T-helper 1 cell treated with Interleukin-12 subunit alpha and Interleukin-12 subunit beta and Interleukin-4 antibody, amounts not matched to agents 30 μg/mL and 1 μg/mL, for 36 hours (primary cell): ENCODE data around the gene PRKN.
"Not testable (repeated sequence)": the region's sequence is repeated elsewhere in the genome, so short reads cannot be mapped to it uniquely, and the experiment has no call there.

Experiments used
- H3K27ac Mint-ChIP-seq: one replicate; pipeline ENCODE4 v1.8.0; 2021; ENCODE audit warnings: mild to moderate bottlenecking, mixed read lengths
- H3K27me3 Mint-ChIP-seq: one replicate; pipeline ENCODE4 v1.8.0; 2021; ENCODE audit warnings: low read depth, mixed read lengths
- H3K36me3 Mint-ChIP-seq: one replicate; pipeline ENCODE4 v1.8.0; 2021; ENCODE audit warnings: low read depth, mixed read lengths
- H3K4me1 Mint-ChIP-seq: one replicate; pipeline ENCODE4 v1.8.0; 2021; ENCODE audit warnings: low read depth, mixed read lengths
- H3K4me3 Mint-ChIP-seq: one replicate; pipeline ENCODE4 v1.8.0; 2021; ENCODE audit warnings: mild to moderate bottlenecking, moderate library complexity, mixed read lengths
- H3K9me3 Mint-ChIP-seq: one replicate; pipeline ENCODE4 v1.8.0; 2021; ENCODE audit warnings: mixed read lengths

PRKN gene

GRCh38 chr6:161314541-161315245 lies 1412.9 kb downstream of the PRKN start:
- not testable (repeated sequence) for H3K9me3 Mint-ChIP-seq, H3K27ac Mint-ChIP-seq, H3K4me1 Mint-ChIP-seq, H3K4me3 Mint-ChIP-seq, H3K36me3 Mint-ChIP-seq
- peaks cover 12% of the 10 kb centered on the region for H3K27me3 Mint-ChIP-seq

DNA sequence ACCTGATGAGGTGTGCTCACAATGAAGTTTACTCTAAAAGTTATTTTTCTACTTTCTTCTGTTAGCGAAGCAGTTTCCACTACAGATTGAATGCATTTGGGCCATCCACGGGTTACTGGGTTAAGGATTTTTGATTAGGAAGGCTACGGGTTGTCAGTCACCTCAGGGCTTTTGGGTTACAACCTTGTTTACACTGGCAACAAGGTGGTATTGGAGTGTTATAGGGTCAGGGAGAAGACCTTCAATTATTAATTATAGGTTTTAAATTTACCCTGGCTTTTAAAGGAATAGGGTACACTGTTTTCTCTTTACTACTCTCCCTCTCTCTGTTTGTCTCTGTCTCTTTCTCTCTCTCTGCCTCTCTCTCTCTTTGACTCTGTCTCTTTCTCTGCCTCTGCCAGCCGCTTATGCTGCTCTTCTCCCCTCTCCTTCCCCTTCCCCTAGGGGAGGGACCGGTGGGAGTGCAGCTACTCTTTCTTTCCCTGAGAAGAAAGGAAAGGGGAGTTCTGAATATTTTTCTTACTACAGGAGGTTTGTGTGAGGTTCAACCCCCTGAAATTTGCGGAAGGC lies 1413.5 kb downstream of the PRKN start:
- Mint-ChIP-seq H3K4me3 (no peak overlapping the region), H3K4me1 (peaks cover 5% of the 10 kb centered on the region), H3K9me3 (no peaks in the 10 kb centered on the region), H3K36me3 (no peaks in the 10 kb centered on the region), H3K27ac (no peak overlapping the region), H3K27me3 (peaks cover 7% of the 10 kb centered on the region)

- H3K4me3 Mint-ChIP-seq, H3K36me3 Mint-ChIP-seq, H3K4me1 Mint-ChIP-seq, H3K9me3 Mint-ChIP-seq, H3K27me3 Mint-ChIP-seq, H3K27ac Mint-ChIP-seq: not testable (repeated sequence)
These were observed 1414.1 kb downstream of the PRKN start for GRCh38 chr6:161313475-161313874.

- not testable (repeated sequence) for H3K4me1 Mint-ChIP-seq, H3K4me3 Mint-ChIP-seq, H3K27me3 Mint-ChIP-seq, H3K27ac Mint-ChIP-seq, H3K36me3 Mint-ChIP-seq, H3K9me3 Mint-ChIP-seq
These were observed 1417.8 kb downstream of the PRKN start for GRCh38 chr6:161309774-161310173.

GRCh38 chr6:161308075-161308655 lies 1419.4 kb downstream of the PRKN start:
- no peak overlapping the region for H3K4me3 Mint-ChIP-seq
- no peaks in the 10 kb centered on the region for H3K36me3 Mint-ChIP-seq
- H3K4me1 Mint-ChIP-seq: peaks cover 5% of the 10 kb centered on the region
- H3K9me3 Mint-ChIP-seq: no peaks in the 10 kb centered on the region
- H3K27ac Mint-ChIP-seq: no peak overlapping the region
- peaks cover 9% of the 10 kb centered on the region for H3K27me3 Mint-ChIP-seq

DNA sequence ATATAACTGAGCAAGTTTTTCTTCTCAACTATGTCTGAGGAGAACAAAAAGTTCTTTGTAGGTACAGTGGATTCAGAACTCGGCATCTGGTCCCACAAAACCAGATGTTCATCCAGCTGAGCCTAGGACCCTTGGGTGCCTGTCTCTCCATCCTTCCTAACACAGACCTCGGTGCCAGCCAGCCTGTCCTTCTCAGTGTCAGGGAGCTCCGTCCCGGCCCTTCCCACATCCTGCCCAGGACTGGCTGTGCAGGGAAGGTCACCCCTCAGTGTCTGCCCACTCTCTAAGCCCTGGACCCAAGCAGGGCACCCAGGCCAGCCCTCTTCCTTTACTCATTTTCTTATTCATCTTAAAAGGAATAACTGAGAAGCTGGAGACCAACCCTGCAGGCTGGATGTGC lies 1421.7 kb downstream of the PRKN start:
- Mint-ChIP-seq H3K27me3 (peaks cover 5% of the 10 kb centered on the region), H3K9me3 (no peaks in the 10 kb centered on the region), H3K4me1 (peaks cover 5% of the 10 kb centered on the region), H3K4me3 (no peak overlapping the region), H3K27ac (no peak overlapping the region), H3K36me3 (no peaks in the 10 kb centered on the region)

- Mint-ChIP-seq H3K4me3 (no peak overlapping the region), H3K27ac (no peak overlapping the region), H3K27me3 (peaks cover 7% of the 10 kb centered on the region), H3K4me1 (no peaks in the 10 kb centered on the region), H3K9me3 (no peaks in the 10 kb centered on the region), H3K36me3 (no peaks in the 10 kb centered on the region)
These were observed 1423.8 kb downstream of the PRKN start for GRCh38 chr6:161303628-161304340.

- peaks cover 9% of the 10 kb centered on the region for H3K27me3 Mint-ChIP-seq
- no peak overlapping the region for H3K4me3 Mint-ChIP-seq
These were observed 1424.6 kb downstream of the PRKN start for GRCh38 chr6:161302949-161303348.

DNA sequence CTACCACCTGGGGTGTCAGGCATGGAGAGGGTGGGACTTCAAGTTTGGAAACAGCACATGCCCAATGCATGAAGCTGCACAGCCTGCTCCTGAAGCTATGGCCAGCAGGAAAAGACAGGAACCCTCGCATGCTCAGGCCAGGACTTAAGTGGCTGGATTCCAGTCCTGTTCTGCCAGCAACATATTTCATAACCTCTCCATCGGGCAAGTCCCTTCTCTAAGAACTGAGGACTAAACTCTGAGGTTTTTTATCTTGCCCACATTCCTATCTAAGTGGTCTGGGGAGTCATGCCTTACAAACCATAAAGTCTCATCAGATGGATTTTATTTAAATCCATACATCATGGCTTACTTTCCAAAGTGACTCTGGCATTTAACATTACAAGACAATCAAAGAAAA lies 1426.2 kb downstream of the PRKN start:
- peaks cover 18% of the 10 kb centered on the region for H3K27me3 Mint-ChIP-seq
- no peaks in the 10 kb centered on the region for H3K4me1 Mint-ChIP-seq

More at GRCh38 chr6:161302949-161303348, 1424.6 kb downstream of the PRKN start:
- H3K4me1 Mint-ChIP-seq: no peaks in the 10 kb centered on the region
- no peak overlapping the region for H3K27ac Mint-ChIP-seq
- no peaks in the 10 kb centered on the region for H3K36me3 Mint-ChIP-seq
- H3K9me3 Mint-ChIP-seq: no peaks in the 10 kb centered on the region

GRCh38 chr6:161300823-161301222 lies 1426.7 kb downstream of the PRKN start:
- H3K27ac Mint-ChIP-seq: no peak overlapping the region
- no peaks in the 10 kb centered on the region for H3K4me1 Mint-ChIP-seq
- no peaks in the 10 kb centered on the region for H3K9me3 Mint-ChIP-seq
- peaks cover 23% of the 10 kb centered on the region for H3K27me3 Mint-ChIP-seq
- H3K36me3 Mint-ChIP-seq: no peaks in the 10 kb centered on the region
- no peak overlapping the region for H3K4me3 Mint-ChIP-seq

More for the DNA sequence above, 1426.2 kb downstream of the PRKN start:
- H3K36me3 Mint-ChIP-seq: no peaks in the 10 kb centered on the region
- H3K27ac Mint-ChIP-seq: no peak overlapping the region
- no peak overlapping the region for H3K4me3 Mint-ChIP-seq
- H3K9me3 Mint-ChIP-seq: no peaks in the 10 kb centered on the region

DNA sequence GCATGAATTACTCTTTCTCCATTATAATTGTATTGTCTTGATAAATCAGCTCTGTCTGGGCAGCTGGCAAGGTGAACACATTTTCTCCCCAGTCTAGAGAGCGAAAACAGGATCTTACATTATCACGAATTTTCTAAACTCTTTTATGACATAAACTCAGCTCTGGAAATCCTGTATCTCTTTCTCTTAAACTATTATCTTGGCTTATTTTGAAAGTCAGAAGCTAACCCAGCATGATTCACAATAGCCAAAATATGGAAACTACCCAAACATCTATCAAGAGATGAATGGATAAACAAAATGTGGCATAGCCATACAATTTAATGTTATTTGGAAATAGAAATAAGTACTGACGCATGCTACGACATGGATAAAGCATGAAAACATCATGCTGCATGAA lies 1427.8 kb downstream of the PRKN start:
- Mint-ChIP-seq H3K27ac (no peak overlapping the region), H3K27me3 (peaks cover 33% of the 10 kb centered on the region), H3K9me3 (no peaks in the 10 kb centered on the region), H3K36me3 (no peaks in the 10 kb centered on the region), H3K4me1 (no peaks in the 10 kb centered on the region), H3K4me3 (no peak overlapping the region)
